Measurements from ENCODE around the gene FRY. TPM values are rescaled to one million over a fixed set of nuclear protein-coding genes. Genes with fewer than 3 reads are reported as not detected.

FRY gene
- total and polyA plus RNA-seq, 2 donors, result 4.8 to 9.8 TPM

GRCh38 chr13:32267836-32268439 is 236.4 kb downstream of the FRY start:
- DNase-seq (ENCODE audit: low read depth in 6 of 9, low spot score in 9 of 9), result peak in 7 of 9 donors; percentile 13 to 41 (median 21)
- WGBS, result 96% methylated on average over 7 of the region's 7 CpGs
- Histone ChIP-seq H3K9me3 (ENCODE audit: control insufficient read depth in 2 of 2, insufficient read depth in 1 of 2, low read length in 1 of 2) (no peaks in the 10 kb centered on the region), H3K36me3 (ENCODE audit: control insufficient read depth in 2 of 2, insufficient read depth in 2 of 2, low read length in 1 of 2) (peaks cover 0 to 11% of the 10 kb centered on the region in 2 donors), H3K4me3 (ENCODE audit: low read length in 2 of 2) (no peak overlapping the region), H3K27ac (ENCODE audit: low read depth in 1 of 2, low read length in 1 of 2) (no peak overlapping the region), H3K27me3 (ENCODE audit: control insufficient read depth in 2 of 2, insufficient read depth in 1 of 2, low read length in 1 of 2) (no peaks in the 10 kb centered on the region), H3K4me1 (ENCODE audit: control insufficient read depth in 2 of 2, insufficient read depth in 2 of 2, low read length in 2 of 2) (no peaks in the 10 kb centered on the region)

- Histone ChIP-seq H3K4me1 (ENCODE audit: control insufficient read depth in 2 of 2, insufficient read depth in 2 of 2, low read length in 2 of 2) (no peaks in the 10 kb centered on the region), H3K36me3 (ENCODE audit: control insufficient read depth in 2 of 2, insufficient read depth in 2 of 2, low read length in 1 of 2) (peaks cover 0 to 2% of the 10 kb centered on the region in 2 donors), H3K27me3 (ENCODE audit: control insufficient read depth in 2 of 2, insufficient read depth in 1 of 2, low read length in 1 of 2) (no peaks in the 10 kb centered on the region), H3K27ac (ENCODE audit: low read depth in 1 of 2, low read length in 1 of 2) (no peak overlapping the region), H3K9me3 (ENCODE audit: control insufficient read depth in 2 of 2, insufficient read depth in 1 of 2, low read length in 1 of 2) (no peaks in the 10 kb centered on the region), H3K4me3 (ENCODE audit: low read length in 2 of 2) (no peak overlapping the region)
- no peak for DNase-seq (ENCODE audit: low read depth in 6 of 9, low spot score in 9 of 9)
- 98% methylated on average over 4 of the region's 4 CpGs for WGBS
Measured at GRCh38 chr13:32272021-32272683, 240.6 kb downstream of the FRY start.

- no peak overlapping the region for H3K27ac ChIP-seq (ENCODE audit: low read depth in 1 of 2, low read length in 1 of 2)
- no peaks in the 10 kb centered on the region for H3K4me1 ChIP-seq (ENCODE audit: control insufficient read depth in 2 of 2, insufficient read depth in 2 of 2, low read length in 2 of 2)
- H3K4me3 ChIP-seq (ENCODE audit: low read length in 2 of 2), result no peak overlapping the region
- H3K36me3 ChIP-seq (ENCODE audit: control insufficient read depth in 2 of 2, insufficient read depth in 2 of 2, low read length in 1 of 2), result no peaks in the 10 kb centered on the region
- DNase-seq (ENCODE audit: low read depth in 6 of 9, low spot score in 9 of 9), result no peak
- 52% methylated on average over 1 of the region's 1 CpG for WGBS
- no peaks in the 10 kb centered on the region for H3K27me3 ChIP-seq (ENCODE audit: control insufficient read depth in 2 of 2, insufficient read depth in 1 of 2, low read length in 1 of 2)
- no peaks in the 10 kb centered on the region for H3K9me3 ChIP-seq (ENCODE audit: control insufficient read depth in 2 of 2, insufficient read depth in 1 of 2, low read length in 1 of 2)
Measured at GRCh38 chr13:32277839-32278238, 246.3 kb downstream of the FRY start.

GRCh38 chr13:32278426-32278825 is 246.9 kb downstream of the FRY start:
- Histone ChIP-seq H3K4me3 (ENCODE audit: low read length in 2 of 2) (no peak overlapping the region), H3K4me1 (ENCODE audit: control insufficient read depth in 2 of 2, insufficient read depth in 2 of 2, low read length in 2 of 2) (no peaks in the 10 kb centered on the region), H3K36me3 (ENCODE audit: control insufficient read depth in 2 of 2, insufficient read depth in 2 of 2, low read length in 1 of 2) (no peaks in the 10 kb centered on the region), H3K27ac (ENCODE audit: low read depth in 1 of 2, low read length in 1 of 2) (no peak overlapping the region), H3K9me3 (ENCODE audit: control insufficient read depth in 2 of 2, insufficient read depth in 1 of 2, low read length in 1 of 2) (no peaks in the 10 kb centered on the region), H3K27me3 (ENCODE audit: control insufficient read depth in 2 of 2, insufficient read depth in 1 of 2, low read length in 1 of 2) (no peaks in the 10 kb centered on the region)
- 94% methylated on average over 3 of the region's 3 CpGs for WGBS
- no peak for DNase-seq (ENCODE audit: low read depth in 6 of 9, low spot score in 9 of 9)

GRCh38 chr13:32281096-32281495 is 249.5 kb downstream of the FRY start:
- Histone ChIP-seq H3K27me3 (ENCODE audit: control insufficient read depth in 2 of 2, insufficient read depth in 1 of 2, low read length in 1 of 2) (no peaks in the 10 kb centered on the region), H3K4me1 (ENCODE audit: control insufficient read depth in 2 of 2, insufficient read depth in 2 of 2, low read length in 2 of 2) (no peaks in the 10 kb centered on the region), H3K27ac (ENCODE audit: low read depth in 1 of 2, low read length in 1 of 2) (no peak overlapping the region), H3K36me3 (ENCODE audit: control insufficient read depth in 2 of 2, insufficient read depth in 2 of 2, low read length in 1 of 2) (no peaks in the 10 kb centered on the region), H3K4me3 (ENCODE audit: low read length in 2 of 2) (no peak overlapping the region), H3K9me3 (ENCODE audit: control insufficient read depth in 2 of 2, insufficient read depth in 1 of 2, low read length in 1 of 2) (no peaks in the 10 kb centered on the region)
- DNase-seq (ENCODE audit: low read depth in 6 of 9, low spot score in 9 of 9), result no peak
- WGBS, result 91% methylated on average over 1 of the region's 1 CpG

GRCh38 chr13:32282096-32282711 is 250.6 kb downstream of the FRY start:
- H3K36me3 ChIP-seq (ENCODE audit: control insufficient read depth in 2 of 2, insufficient read depth in 2 of 2, low read length in 1 of 2), result no peaks in the 10 kb centered on the region
- DNase-seq (ENCODE audit: low read depth in 6 of 9, low spot score in 9 of 9), result no peak
- no peak overlapping the region for H3K27ac ChIP-seq (ENCODE audit: low read depth in 1 of 2, low read length in 1 of 2)
- H3K27me3 ChIP-seq (ENCODE audit: control insufficient read depth in 2 of 2, insufficient read depth in 1 of 2, low read length in 1 of 2), result no peaks in the 10 kb centered on the region
- H3K9me3 ChIP-seq (ENCODE audit: control insufficient read depth in 2 of 2, insufficient read depth in 1 of 2, low read length in 1 of 2), result no peaks in the 10 kb centered on the region
- WGBS, result 98% methylated on average over 2 of the region's 2 CpGs
- no peak overlapping the region for H3K4me3 ChIP-seq (ENCODE audit: low read length in 2 of 2)
- H3K4me1 ChIP-seq (ENCODE audit: control insufficient read depth in 2 of 2, insufficient read depth in 2 of 2, low read length in 2 of 2), result no peaks in the 10 kb centered on the region

GRCh38 chr13:32284927-32285632 is 253.5 kb downstream of the FRY start:
- Histone ChIP-seq H3K27me3 (ENCODE audit: control insufficient read depth in 2 of 2, insufficient read depth in 1 of 2, low read length in 1 of 2) (no peaks in the 10 kb centered on the region), H3K27ac (ENCODE audit: low read depth in 1 of 2, low read length in 1 of 2) (no peak overlapping the region), H3K4me3 (ENCODE audit: low read length in 2 of 2) (no peak overlapping the region), H3K36me3 (ENCODE audit: control insufficient read depth in 2 of 2, insufficient read depth in 2 of 2, low read length in 1 of 2) (no peaks in the 10 kb centered on the region), H3K4me1 (ENCODE audit: control insufficient read depth in 2 of 2, insufficient read depth in 2 of 2, low read length in 2 of 2) (no peaks in the 10 kb centered on the region), H3K9me3 (ENCODE audit: control insufficient read depth in 2 of 2, insufficient read depth in 1 of 2, low read length in 1 of 2) (no peaks in the 10 kb centered on the region)
- 94% methylated on average over 6 of the region's 6 CpGs for WGBS
- DNase-seq (ENCODE audit: low read depth in 6 of 9, low spot score in 9 of 9), result no peak

- H3K4me1 ChIP-seq (ENCODE audit: control insufficient read depth in 2 of 2, insufficient read depth in 2 of 2, low read length in 2 of 2), result no peaks in the 10 kb centered on the region
- H3K36me3 ChIP-seq (ENCODE audit: control insufficient read depth in 2 of 2, insufficient read depth in 2 of 2, low read length in 1 of 2), result no peaks in the 10 kb centered on the region
- H3K27me3 ChIP-seq (ENCODE audit: control insufficient read depth in 2 of 2, insufficient read depth in 1 of 2, low read length in 1 of 2), result no peaks in the 10 kb centered on the region
- no peak overlapping the region for H3K4me3 ChIP-seq (ENCODE audit: low read length in 2 of 2)
- no peaks in the 10 kb centered on the region for H3K9me3 ChIP-seq (ENCODE audit: control insufficient read depth in 2 of 2, insufficient read depth in 1 of 2, low read length in 1 of 2)
- 91% methylated on average over 4 of the region's 4 CpGs for WGBS
- no peak overlapping the region for H3K27ac ChIP-seq (ENCODE audit: low read depth in 1 of 2, low read length in 1 of 2)
- no peak for DNase-seq (ENCODE audit: low read depth in 6 of 9, low spot score in 9 of 9)
Measured at GRCh38 chr13:32285633-32285965, 254.0 kb downstream of the FRY start.

GRCh38 chr13:32297206-32297605 is 265.6 kb downstream of the FRY start:
- 7% methylated on average over 2 of the region's 2 CpGs for WGBS
- H3K36me3 ChIP-seq (ENCODE audit: control insufficient read depth in 2 of 2, insufficient read depth in 2 of 2, low read length in 1 of 2), result peaks cover 0 to 6% of the 10 kb centered on the region in 2 donors

More at GRCh38 chr13:32297206-32297605, 265.6 kb downstream of the FRY start:
- no peaks in the 10 kb centered on the region for H3K9me3 ChIP-seq (ENCODE audit: control insufficient read depth in 2 of 2, insufficient read depth in 1 of 2, low read length in 1 of 2)
- no peaks in the 10 kb centered on the region for H3K27me3 ChIP-seq (ENCODE audit: control insufficient read depth in 2 of 2, insufficient read depth in 1 of 2, low read length in 1 of 2)
- H3K27ac ChIP-seq (ENCODE audit: low read depth in 1 of 2, low read length in 1 of 2), result no peak overlapping the region
- no peak overlapping the region for H3K4me3 ChIP-seq (ENCODE audit: low read length in 2 of 2)
- H3K4me1 ChIP-seq (ENCODE audit: control insufficient read depth in 2 of 2, insufficient read depth in 2 of 2, low read length in 2 of 2), result peaks cover 0 to 4% of the 10 kb centered on the region in 2 donors
- DNase-seq (ENCODE audit: low read depth in 6 of 9, low spot score in 9 of 9), result no peak
